GM21526 (cell line): ENCODE results near the gene RGMA.
"Not testable (repeated sequence)": the region's sequence is repeated elsewhere in the genome, so short reads cannot be mapped to it uniquely, and the experiment has no call there.

ENCODE experiments used
- ATAC-seq: cut with Tn5 transposase; IDR thresholded peaks from one replicate; pipeline ENCODE4 v1.9.1; 2021; ENCODE audit warnings: moderate library complexity; ENCODE audit not compliant: unreplicated experiment, low FRiP score

Gene RGMA

DNA sequence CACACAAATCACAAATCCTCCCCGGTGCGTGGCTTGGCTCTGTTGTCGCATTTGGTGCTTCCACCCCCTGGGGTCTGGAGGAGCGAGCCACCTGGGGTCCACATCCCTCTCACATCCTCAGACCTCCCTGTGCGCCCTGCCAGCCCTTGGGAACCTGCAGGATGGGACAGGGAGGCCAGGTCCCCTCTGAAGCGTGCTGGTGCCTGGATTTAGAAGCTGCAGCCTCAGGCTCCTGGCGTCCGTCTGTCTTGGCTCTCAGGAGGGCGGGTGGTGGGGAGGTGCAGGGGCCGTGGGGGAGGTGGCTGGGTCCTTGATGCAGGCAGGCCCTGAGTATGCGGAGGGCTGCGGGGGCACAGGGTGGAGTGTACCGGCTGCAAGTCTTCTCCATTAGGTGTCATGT lies 38.4 kb downstream of the RGMA start:
- no peak for ATAC-seq

DNA sequence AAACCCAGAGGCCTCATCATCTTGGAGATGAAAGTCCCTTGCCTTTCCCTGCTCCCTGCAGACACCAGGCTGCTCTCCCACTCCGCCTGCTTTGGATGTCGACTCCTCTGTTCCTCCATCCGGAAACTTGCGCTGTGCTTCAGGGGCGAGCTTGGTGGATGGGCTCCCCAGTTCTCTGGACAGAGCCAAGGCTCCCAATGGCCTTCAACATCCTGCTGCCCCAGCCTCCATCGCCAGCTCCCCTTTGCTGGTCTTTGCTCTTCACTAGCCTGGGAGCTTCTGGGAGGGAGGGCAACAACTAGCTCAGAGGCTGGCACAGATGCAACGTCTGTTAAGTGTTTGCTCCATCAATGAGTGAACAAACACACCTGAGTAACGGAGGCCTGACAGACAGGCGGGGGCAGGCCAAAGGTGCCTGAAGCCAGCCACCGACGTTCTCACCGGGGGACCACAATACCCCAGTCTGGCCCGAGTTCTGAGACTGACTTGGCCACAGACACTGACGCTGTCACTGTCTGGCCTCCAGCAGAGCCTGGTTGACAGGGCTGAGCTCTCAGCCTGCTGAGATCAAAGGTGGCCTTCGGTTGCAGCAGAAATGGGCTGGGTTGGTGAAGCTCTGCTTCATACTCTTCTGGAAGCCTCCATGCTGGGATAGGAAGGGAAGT lies 39.0 kb downstream of the RGMA start:
- no peak for ATAC-seq

DNA sequence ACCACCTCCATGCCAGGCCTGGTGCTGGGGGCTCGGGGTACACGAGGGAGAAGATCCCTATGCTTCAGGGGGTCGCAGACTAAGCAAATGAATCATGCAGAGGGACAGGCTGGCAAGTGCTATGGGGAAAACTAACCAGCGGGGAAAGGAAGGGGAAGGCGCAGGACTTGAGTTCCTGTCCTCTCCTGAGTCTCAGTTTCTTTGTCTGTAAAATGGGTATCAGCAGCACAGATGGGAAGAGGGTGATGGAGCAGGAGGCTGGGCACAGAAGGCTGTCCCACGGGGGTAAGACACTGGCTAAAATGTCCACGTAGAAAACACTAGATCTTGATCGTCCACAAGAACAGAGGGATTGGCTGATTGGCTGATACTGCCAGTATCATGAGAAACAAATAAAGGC lies 39.8 kb downstream of the RGMA start:
- ATAC-seq, result no peak

DNA sequence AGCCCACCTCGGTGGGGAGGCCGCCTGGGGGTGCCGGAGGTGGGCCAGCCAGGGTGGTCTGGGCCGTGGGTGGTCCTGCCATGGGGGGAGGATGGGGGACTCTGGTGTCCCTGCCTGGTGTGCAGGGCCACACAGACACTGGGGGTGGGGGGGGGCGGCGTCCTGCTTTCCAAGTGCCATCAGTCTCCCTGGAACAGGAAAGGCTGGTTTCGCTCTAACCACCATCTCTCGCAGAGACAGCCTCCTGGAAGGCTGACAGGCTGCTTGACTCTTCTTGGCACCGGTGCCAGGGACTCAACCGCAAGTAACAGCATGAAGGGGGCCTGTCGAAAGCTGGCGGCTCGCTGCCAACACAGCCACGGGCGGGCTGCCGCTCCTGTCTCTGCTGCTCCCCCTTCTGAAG lies 40.3 kb downstream of the RGMA start:
- no peak for ATAC-seq

DNA sequence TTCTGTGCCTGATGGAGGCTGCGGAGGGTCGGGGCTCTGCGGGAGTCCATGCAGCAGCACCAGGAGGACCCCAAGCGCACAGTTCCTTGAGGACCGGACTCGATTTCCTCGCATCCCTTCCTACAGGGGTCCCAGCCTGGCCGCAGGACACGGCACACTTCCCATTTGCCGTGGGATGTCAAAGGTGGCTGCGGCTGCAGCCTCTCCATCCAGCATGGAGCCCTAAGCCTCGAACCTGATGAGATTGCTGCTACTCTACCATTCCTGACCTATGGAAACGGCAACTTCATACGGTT lies 40.6 kb downstream of the RGMA start:
- no peak for ATAC-seq

DNA sequence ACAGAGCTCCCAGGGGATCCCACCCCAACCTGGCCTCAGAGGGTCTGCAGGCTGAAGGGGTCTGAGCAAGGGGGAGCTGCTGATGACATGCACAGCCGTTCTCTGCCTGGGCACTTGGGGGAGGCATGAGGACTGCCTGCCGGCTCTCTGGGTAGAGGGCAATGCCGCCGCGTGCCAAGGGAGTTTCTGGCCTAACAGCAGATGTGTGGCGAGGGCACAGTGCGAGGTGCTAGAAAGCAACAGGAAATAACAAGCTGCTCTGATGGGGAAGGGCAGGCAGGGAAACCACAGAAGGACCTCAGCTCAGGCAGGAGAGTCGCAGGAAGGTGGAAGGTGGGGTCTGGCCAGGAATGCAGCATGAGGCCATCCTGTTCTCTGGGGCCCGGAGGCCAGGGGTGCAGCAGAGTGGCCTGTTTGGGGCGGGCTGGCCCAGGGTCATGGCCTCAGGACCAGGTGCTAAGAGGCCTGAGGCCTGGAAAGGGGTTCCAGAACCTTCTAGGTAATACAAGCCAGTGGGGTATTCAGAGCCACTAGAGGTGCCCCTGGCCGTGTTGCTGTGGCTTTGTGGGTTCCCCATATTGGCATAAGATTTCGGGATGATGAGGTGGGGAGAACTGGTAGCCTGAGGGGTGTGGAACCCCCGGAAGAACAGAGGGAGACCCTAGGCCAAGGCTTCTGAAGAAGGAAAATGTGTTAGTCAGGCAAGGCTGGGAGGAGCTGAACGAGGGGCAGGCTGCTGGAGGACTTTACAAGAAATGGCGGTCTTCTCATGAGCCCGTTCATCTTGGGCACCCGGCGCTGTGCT lies 41.2 kb downstream of the RGMA start:
- no peak for ATAC-seq

DNA sequence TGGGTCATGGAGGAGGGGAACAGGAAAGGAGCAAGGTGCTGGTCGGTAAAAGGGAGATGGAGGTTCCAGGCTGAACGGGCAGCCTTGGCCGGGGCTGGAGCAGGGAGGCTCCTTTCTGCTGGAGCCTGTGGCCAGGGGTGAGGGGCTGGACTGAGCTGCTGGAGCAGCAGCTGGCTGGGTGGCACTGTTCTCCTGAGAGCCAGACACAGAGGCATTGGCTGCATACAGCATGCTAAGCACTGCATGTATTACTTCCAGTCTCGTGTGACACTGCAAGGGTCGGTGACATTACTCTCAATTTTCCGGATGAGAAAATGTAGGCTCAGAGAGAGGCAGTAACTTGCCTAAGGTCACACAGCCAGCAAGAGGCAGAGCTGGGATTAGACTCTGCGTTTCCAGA lies 42.3 kb downstream of the RGMA start:
- no peak for ATAC-seq

DNA sequence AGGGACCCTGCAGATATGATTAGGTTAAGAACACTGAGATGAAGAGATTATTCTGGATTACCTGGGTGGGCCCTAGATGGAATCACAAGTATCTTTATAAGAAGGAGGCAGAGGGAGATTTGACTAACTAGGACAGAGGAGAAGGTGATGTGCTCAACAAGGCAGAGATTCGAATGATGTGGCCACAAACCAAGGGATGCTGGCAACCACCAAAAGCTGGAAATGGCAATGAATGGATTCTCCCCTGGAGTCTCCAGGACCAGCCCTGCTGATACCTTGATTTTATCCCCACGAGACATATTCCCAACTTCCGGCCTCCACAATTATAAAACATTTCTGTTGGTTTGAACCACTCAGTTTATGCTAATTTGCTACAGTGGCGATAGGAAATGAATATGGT lies 42.9 kb downstream of the RGMA start:
- no peak for ATAC-seq

DNA sequence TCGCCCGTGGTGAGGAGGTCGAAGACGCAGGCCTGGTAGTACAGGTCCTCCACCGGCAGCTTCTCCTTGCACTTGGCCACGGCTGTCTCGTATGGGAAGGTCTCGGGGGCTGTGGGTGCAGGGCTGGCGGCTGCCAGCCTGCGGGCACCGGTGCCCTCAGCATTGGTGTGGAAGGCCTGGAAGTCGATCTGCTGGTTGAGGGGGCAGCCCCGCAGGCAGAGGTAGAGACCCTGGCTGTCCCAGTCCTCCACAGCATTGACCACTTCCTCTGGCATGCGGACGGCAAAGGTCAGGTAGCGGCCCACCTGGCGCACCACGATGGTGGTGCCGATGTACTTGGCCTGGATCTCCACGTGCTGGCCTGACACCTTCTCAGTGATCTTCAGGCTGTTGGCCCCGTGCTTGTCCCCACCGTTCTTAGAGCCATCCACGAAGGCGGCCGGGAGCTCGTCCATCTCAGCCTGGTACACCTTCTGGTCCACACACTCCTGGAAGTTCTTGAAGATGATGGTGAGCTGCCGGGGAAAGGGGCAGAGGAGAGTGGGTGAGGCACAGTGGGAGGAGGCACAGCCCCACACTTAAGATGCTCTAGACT lies 43.7 kb downstream of the RGMA start:
- no peak for ATAC-seq

DNA sequence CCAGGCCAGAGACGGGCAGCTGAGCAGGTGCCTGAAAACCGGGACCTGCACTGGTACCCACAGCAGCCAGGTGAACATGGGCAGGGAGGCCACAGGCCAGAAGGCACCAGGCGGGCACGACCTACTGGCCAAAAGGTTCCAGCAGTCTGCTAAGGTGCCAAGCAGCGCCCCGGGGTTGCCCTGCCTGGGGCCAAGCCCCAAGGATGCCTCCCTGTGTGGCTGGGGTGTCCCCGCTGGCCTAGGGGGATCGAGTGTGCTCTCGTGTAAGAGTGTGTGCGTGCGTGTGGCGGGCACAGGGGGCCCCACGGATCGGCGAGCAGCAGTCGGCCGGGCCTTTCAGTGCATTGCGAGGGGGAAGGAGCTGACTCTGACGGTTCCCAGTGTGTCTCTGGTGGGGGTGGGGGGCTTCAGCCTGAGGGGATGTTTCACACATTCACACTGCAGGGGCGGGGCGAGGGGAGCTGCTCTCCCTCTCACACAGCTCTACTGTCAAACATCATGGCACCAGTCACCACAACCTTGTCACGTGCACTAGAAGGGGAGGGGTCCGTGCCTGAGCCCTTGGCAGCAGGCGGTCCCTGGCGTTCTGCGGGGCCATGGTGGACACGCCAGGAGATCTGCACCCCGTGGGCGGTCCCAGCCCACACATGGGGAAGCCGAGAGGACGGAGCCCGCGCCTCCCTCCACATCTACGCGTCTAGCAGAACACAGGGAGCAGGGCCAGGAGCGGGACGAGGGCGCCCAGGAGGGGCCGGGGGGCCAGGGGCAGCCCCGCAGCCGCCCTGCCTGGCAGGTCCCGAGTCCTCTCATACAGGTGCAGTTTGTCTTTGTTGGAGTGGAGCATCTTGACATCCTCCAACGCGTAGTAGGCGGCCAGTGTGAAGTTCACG lies 44.5 kb downstream of the RGMA start:
- ATAC-seq, result no peak

DNA sequence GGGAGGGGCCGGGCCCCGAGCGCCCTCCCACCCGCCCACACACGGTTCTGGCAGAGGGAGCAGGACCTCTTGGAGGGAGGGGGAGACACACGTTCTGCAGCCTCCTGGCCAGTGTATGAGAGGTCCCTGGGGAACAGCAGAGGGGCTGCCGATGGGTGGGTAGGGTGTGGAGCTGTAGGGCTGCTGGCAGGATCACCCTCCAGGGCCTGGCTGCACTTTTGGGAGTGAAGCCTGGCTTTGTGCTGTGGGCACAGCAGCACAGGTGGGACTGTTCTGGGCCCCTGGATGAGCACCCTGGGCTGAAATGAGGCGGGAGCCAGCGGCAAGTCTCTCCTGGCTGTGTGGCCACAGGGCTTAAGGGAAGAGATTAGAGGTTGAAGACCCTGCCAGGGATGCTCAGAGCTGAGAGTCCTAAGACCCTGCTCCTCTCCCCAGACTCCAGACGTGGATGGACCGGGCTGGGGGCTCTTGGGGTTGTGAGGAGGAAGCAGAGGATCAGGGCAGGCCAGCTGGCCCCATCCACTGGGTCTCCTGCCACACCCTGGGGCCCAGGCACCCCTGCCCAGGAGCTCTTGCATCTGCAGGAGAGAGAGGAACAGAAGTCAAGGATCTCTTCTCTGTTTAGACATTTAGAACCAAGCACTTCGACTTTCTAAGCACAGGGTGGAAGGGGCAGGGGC lies 45.2 kb downstream of the RGMA start:
- ATAC-seq, result no peak

DNA sequence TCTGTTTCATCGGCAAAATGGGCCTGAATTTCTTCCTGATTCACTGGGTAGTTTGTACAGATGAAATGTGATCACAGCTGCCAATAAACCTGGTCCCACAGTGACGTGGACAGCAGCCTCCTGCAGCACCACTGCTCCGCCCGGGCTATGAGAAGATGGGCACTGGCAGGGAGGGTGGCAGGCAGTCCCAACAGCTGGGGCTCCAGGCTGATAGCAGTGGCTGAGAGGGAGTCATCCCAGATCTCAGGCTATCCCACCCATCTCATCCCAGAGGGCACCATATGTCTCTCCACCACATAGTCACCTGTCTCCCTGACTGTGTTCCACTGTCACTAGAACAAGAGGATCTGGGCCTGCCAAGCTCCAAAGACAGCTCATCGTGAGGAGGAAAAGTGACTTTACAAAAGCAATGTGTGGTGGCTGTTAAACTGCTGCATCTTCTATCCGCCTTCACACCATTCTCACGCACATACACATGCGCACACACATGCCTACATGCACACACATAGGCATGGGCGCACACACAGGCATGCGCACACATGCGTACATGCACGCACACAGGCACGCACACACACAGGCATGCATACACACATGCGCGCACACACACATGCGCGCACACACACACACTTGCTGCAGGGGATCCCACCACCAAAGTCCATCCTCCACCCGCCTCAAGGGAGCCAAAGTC lies 46.2 kb downstream of the RGMA start:
- ATAC-seq, result no peak

DNA sequence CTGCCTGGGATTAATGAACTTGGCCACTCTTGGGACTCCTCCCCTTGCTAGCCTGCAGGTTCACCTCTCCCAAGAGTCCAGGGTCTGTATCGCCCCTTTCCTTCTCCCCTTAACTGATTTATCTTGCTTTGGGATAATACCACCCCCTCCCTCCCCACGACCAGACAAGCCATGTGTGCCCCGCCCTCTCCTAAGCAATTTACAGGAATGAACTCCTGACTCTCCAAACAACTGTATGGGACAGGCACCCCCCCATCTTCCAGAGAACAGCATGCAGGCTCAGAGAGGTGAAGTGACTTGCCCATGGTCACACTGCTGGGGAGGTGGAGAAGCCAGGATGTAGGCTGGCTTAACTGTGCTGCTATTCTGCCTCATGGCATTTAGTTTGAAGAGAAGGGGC lies 46.8 kb downstream of the RGMA start:
- no peak for ATAC-seq

DNA sequence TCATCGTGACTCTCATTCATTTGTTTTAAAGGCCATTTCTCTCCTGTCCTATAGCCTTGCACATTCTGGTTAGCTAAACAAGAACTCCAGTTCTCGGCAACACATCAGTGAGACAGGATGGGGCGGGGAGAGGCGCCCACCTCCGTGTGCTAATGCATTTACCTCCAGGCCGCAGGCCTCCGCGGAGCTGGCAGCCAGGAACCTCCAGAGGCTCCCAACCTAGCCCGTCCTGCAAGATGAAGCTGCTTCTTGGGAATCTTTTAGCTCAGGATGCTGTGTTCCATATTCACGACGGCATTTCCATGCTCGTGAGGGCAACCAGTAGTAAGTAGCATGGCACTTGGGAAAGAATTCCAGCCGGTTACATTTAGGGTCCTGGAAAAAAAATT lies 47.9 kb downstream of the RGMA start:
- no peak for ATAC-seq

DNA sequence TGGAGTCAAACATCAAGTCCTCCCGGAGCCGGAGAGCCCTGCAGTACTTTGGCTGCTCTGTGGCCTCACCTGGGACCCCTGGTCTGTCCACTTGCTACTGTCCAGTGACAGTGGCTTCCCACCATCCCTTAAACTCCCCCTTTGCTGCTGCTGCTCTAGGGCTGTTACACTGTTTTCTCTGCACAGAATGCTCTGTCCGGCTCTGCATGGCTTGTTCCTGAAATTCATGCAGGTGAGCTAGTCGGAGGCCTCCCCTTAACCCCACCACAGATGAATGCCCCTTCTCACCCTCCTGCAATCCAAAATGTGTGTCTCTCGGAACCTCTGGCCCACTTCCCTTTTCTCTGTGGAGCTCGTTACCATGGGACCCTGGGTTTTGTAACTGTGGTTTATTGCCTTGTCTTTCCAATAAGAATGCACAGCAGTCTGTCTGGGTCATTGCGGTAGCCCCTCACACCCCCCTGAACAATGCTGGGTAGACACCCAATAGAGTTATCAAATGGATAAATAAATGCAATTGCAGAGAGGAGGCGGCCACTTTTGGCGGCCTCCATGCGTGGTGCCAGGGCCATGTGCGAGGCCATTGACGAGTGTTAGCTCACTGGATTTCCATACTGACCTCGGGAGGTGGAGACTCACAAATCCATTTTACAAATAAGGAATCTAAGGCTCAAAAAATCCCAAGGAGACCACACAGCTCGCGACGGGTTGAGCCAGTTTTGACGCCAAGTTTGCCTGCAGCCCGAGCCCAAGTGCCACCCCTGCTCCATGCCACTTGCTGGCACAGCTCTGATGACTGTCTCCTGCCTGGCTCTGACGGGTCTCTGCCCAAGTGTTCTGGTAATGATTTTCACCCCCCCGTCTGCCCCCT lies 48.5 kb downstream of the RGMA start:
- ATAC-seq, result no peak

DNA sequence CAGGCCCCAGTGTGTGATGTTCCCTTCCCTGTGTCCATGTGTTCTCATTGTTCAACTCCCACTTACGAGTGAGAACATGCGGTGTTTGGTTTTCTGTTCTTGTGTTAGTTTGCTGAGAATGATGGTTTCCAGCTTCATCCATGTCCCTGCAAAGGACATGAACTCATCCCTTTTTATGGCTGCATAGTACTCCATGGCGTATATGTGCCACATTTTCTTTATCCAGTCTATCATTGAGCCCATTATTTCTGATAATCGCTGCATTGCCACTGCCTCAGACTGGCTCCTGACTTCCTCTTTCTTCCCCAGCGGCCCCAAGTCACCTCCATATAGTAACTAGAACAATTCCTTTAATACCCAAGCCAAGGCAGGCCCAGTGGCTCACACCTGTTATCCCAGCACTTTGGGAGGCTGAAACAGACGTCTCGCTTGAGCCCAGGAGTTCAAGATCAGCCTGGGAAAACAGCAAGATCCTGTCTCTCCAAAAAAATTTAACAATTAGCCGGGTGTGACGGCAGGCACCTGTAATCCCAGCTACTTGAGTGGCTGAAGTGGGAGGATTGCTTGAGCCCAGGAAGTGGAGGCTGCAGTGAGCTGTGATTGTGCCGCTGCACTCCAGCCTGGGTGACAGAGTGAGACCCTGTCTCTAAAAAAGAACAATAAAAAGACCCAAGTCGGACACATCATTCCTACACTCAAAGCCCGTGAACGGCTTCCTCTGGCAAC lies 49.3 kb downstream of the RGMA start:
- ATAC-seq, result not testable (repeated sequence)

DNA sequence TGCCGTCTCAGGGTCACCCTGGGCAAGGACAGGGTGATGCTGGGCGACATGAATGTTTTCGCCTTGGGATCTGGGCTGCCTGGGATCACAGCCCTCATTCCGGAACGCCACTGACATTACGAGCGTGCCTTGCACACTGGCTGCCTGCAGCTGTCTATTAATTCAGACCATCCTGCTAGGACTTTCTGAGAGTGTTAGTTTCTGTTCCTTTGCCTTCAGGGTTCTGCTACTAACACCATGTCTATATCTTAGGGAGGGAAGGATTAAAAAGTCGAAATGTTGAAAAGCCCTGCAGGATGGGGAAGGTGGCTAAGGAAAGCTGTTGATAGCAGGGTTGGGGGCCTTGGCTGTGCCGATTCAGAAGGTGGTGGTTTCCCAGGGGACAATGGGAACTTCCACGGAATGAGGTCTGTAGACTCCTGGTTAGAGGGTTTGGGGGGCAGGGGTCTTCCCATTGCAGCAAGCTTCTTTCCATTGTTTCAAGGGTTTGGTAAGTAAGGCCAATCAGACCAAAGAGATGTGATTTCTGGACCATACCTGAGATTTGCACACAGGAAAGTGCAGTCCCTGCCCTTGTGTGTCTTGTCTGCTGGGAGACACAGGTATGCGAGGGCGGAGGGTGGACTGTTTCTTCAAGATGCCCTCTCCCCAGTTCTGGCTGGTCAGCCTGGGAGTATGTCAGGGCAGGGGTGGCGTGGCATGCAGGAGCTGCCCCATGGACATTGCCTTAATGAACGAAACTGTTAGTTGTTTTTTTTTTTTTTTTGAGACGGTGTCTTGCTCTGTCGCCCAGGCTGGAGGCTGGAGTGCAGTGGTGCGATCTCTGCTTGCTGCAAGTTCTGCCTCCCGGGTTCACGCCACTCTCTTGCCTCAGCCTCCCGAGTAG lies 50.9 kb downstream of the RGMA start:
- ATAC-seq, result no peak
